Chondrocyte (in vitro differentiated cells): ENCODE measurements around the gene OVCH1. TPM values are rescaled to one million over a fixed set of nuclear protein-coding genes. Genes with fewer than 3 reads are reported as not detected.
A peak's percentile ranks its signal among the peaks of the same experiment; 100 is the strongest.

Source experiments
- DNase-seq: peaks from one replicate; pipeline ENCODE4 v3.0.0; 2021; ENCODE audit warnings: mixed read lengths, low spot score
- H3K27ac Mint-ChIP-seq: one replicate; pipeline ENCODE4 v1.8.0; 2021; ENCODE audit warnings: mild to moderate bottlenecking, moderate library complexity, mixed read lengths; ENCODE audit not compliant: unreplicated experiment
- H3K27me3 Mint-ChIP-seq: 2 replicates; pipeline ENCODE4 v1.8.0; 2021; ENCODE audit warnings: low read depth, mixed read lengths
- H3K36me3 Mint-ChIP-seq: 2 replicates; pipeline ENCODE4 v1.8.0; 2021; ENCODE audit warnings: low read depth, mixed read lengths
- H3K4me1 Mint-ChIP-seq: 2 replicates; pipeline ENCODE4 v1.8.0; 2021; ENCODE audit warnings: low read depth, mild to moderate bottlenecking, mixed read lengths
- H3K4me3 Mint-ChIP-seq: one replicate; pipeline ENCODE4 v1.8.0; 2021; ENCODE audit warnings: mild to moderate bottlenecking, moderate library complexity, mixed read lengths; ENCODE audit not compliant: unreplicated experiment
- H3K9me3 Mint-ChIP-seq: 2 replicates; pipeline ENCODE4 v1.8.0; 2021; ENCODE audit warnings: low read depth, mixed read lengths
- CTCF ChIP-seq: fragments of 200-600 bp; sonication (generic); IDR thresholded peaks from 2 replicates; pipeline ENCODE4 v1.5.0; 2021; ENCODE audit warnings: antibody characterized with exemption, mild to moderate bottlenecking, moderate library complexity
- total RNA-seq: library from RNA; stranded (reverse); gene quantifications from 3 replicates; pipeline ENCODE4 v1.2.1, GENCODE V29; 2021

The OVCH1 gene
- total RNA-seq, 1 donor from 2014 or later = 0.20 TPM

- no peak for TF ChIP-seq CTCF
- Mint-ChIP-seq H3K9me3 (no peaks in the 10 kb centered on the region), H3K27ac (no peak overlapping the region), H3K27me3 (no peaks in the 10 kb centered on the region), H3K4me1 (peaks cover 18% of the 10 kb centered on the region), H3K4me3 (no peak overlapping the region), H3K36me3 (peaks cover 17% of the 10 kb centered on the region)
- DNase-seq = no peak
Observed at GRCh38 chr12:29518407-29518806, 20.9 kb upstream of the OVCH1 start.

DNA sequence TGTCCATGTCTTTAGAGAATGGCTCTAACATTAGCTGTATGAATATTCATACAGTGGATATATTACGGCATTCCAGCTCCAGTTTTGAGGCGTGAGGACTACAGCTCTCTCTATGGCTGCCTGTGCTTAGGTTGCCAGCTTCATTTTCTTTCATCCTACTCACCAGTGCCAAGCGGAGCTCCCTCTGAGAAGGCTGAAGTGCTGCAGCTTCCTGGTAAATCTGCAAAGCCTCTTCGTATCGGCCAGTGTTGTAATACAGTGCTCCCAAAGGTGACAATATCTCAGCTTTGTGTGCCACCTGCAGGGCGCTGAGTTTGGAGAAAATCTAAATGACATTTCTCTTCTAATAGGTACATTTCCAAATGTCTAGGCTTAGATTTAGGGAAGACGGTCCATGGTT, 19.8 kb upstream of the OVCH1 start:
- H3K27me3 Mint-ChIP-seq = no peaks in the 10 kb centered on the region
- H3K9me3 Mint-ChIP-seq = no peaks in the 10 kb centered on the region
- no peak overlapping the region for H3K4me3 Mint-ChIP-seq
- H3K27ac Mint-ChIP-seq = no peak overlapping the region
- TF ChIP-seq CTCF = peak; percentile 35
- H3K4me1 Mint-ChIP-seq = peaks cover 17% of the 10 kb centered on the region
- DNase-seq = no peak
- H3K36me3 Mint-ChIP-seq = peaks cover 17% of the 10 kb centered on the region

DNA sequence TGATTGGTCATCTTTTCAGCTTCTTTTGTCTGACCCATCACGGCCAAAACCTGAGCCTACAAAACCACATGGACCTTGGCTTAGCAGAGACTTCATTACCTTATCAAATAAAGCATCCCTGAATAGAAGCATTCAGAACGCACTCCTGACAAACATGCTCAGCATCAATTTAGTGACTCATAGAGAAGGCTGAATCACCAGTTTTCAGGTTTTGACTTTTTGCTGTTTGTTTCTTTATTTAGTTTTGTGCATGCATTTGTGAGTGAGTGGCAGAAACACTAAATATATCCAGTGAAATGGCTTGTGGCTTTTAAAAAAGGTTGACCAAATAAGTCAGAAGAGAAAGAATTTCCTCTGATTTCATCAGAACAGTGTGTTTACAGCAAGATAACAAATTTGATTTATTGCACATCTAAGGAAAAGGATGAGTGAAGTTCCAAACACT, 19.0 kb upstream of the OVCH1 start:
- Mint-ChIP-seq H3K36me3 (peaks cover 17% of the 10 kb centered on the region), H3K4me3 (no peak overlapping the region), H3K9me3 (no peaks in the 10 kb centered on the region), H3K4me1 (peaks cover 11% of the 10 kb centered on the region), H3K27me3 (no peaks in the 10 kb centered on the region), H3K27ac (no peak overlapping the region)
- no peak for DNase-seq
- TF ChIP-seq CTCF = no peak

- Mint-ChIP-seq H3K4me1 (peaks cover 10% of the 10 kb centered on the region), H3K4me3 (no peak overlapping the region), H3K27me3 (no peaks in the 10 kb centered on the region), H3K9me3 (no peaks in the 10 kb centered on the region), H3K27ac (no peak overlapping the region), H3K36me3 (peaks cover 27% of the 10 kb centered on the region)
- DNase-seq = no peak
- TF ChIP-seq CTCF = no peak
Observed at GRCh38 chr12:29510591-29511185, 13.2 kb upstream of the OVCH1 start.

GRCh38 chr12:29509503-29509902, 12.0 kb upstream of the OVCH1 start:
- DNase-seq = no peak
- H3K4me1 Mint-ChIP-seq = peaks cover 10% of the 10 kb centered on the region
- no peaks in the 10 kb centered on the region for H3K27me3 Mint-ChIP-seq
- no peaks in the 10 kb centered on the region for H3K9me3 Mint-ChIP-seq
- no peak overlapping the region for H3K27ac Mint-ChIP-seq
- H3K36me3 Mint-ChIP-seq = peaks cover 20% of the 10 kb centered on the region
- no peak overlapping the region for H3K4me3 Mint-ChIP-seq
- no peak for TF ChIP-seq CTCF
